Fibroblast of mammary gland (primary cell): ENCODE data around the gene MAPK12.

Experiments used
- DNase-seq: peaks from one replicate; pipeline ENCODE4 v3.0.0-alpha.2; 2010; ENCODE audit warnings: low read depth
- H3K4me3 ChIP-seq: 2 replicates; pipeline ENCODE4 v1.5.1; 2011; ENCODE audit warnings: low read depth, mild to moderate bottlenecking, low read length, moderate library complexity; ENCODE audit not compliant: control insufficient read depth
- CTCF ChIP-seq: conservative IDR thresholded peaks from 2 replicates; pipeline ENCODE4 v1.5.1; 2011; ENCODE audit warnings: low read depth, low read length, inconsistent platforms; ENCODE audit not compliant: control insufficient read depth, insufficient read depth

The MAPK12 gene

GRCh38 chr22:50281957-50282356 lies 20.5 kb upstream of the MAPK12 start:
- TF ChIP-seq CTCF, result no peak
- DNase-seq, result no peak
- H3K4me3 ChIP-seq, result no peak overlapping the region

DNA sequence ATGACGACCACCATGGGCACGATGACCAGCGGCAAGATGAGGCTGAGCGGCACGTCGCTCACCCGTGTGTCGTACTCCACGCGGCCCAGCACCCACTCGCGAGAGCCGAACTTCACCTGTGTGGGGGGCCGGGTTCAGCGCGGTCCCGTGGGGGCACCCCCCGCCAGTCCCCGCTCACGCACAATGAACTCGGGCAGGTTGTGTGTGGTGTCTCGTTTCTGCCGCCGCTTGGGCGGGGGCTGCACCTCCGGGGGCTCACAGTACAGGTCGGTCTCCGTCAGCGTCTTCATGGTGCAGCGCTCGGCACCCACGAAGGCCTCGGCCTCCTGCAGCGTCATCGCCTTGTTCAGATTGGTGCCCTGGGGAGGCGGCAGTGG lies 19.9 kb upstream of the MAPK12 start:
- no peak overlapping the region for H3K4me3 ChIP-seq
- TF ChIP-seq CTCF, result no peak
- DNase-seq, result no peak

DNA sequence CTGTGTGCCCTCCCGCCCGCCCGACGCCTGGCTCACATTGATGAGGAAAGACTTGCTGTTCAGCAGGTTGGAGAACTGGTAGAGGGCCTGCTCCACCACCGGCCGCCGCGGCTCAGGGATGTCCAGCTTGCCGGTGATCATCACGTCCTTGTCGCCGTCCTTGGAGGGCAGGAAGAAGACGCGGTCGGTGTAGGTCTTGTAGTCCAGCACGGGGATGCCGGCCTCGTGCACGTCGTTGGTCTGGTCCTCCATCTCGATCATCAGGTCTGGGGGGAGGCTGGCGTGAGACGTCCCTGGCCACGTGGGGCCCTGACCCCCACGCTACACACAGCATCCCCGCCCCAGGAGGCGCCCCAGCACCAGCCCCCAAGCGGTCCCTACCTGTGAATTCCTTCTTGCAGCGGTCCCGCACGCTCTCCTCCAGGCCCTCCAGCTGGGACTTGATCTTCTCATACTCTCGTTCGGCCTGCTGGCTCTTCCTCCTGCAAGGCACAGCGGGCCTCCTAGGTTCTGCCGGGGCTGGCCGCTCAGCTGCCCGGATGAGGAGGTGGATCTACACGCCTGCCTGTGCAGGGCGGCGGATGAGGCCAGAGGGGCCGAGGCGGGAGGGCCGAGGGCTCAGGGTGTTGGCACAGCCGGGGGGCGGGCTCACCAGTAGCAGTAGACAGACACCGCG lies 19.4 kb upstream of the MAPK12 start:
- TF ChIP-seq CTCF, result no peak
- no peak overlapping the region for H3K4me3 ChIP-seq
- DNase-seq, result no peak

DNA sequence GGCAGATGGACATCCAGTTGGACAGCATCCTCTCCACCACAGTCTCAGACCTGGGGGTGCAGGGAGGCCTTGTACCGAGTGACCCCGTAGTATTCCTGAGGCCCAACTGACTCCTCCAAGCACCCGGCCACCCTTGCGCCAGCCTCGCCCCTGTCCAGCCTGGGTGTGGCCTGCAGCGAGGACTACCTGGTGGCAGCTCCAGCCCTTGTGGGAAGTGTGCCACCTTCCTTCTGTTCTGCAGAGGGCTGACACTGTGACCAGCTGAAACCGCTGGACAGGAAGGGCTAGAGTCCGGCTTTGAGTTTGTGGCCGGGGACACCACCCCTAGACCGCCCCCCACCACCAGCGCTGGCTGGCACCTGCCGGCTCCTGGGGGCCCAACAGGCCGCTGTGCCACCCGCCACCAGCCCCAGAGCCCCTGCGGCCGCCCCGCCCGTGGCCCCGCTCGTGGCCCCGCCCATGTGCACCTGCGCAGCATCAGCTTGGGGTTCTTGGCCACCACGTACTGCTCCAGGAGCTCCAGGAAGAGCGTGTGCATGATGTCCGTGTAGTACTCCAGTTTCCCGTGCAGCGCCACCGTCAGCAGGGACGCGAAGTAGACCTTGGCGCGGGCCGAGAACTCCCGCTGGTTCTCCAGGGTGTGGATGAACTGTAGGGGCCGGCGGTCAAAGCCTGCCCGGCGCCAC lies 18.7 kb upstream of the MAPK12 start:
- no peak for TF ChIP-seq CTCF
- DNase-seq, result no peak
- no peak overlapping the region for H3K4me3 ChIP-seq

- H3K4me3 ChIP-seq, result no peak overlapping the region
- no peak for DNase-seq
- no peak for TF ChIP-seq CTCF
Measured at GRCh38 chr22:50278956-50279619, 17.6 kb upstream of the MAPK12 start.

DNA sequence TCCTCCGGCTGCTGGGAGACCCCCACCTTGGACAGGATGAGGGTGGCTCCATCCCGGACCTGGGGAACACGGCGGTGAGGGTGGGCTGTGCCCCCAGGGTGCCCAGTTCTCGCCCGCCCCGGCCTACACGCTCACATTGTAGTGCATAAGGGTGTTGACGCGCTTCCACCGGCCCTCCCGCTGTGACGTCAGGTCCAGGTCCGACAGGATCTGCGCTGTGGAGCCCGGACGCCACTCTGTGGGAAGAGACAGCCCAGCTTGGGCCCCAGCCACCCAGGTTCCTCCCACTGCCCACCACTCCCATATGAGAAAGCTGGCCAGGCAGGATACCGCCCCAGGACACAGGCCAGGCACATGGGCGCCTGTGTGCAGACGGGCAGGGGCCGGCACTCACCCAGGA lies 17.0 kb upstream of the MAPK12 start:
- H3K4me3 ChIP-seq, result no peak overlapping the region
- DNase-seq, result no peak
- no peak for TF ChIP-seq CTCF
